A549 (cell line): ENCODE data around the gene UCKL1.

Experiments
- CEBPB ChIP-seq, 2 experiments: fragments of >200 bp in 1 of 2; sonication (Bioruptor Twin) in 1 of 2; formaldehyde crosslinking in 1 of 2; IDR thresholded peaks; 2 replicates each; pipeline ENCODE4 v1.6.1; 2012 to 2016
- CTCF ChIP-seq: fragments of >200 bp; sonication (Bioruptor Twin); formaldehyde crosslinking; IDR thresholded peaks from 3 replicates; pipeline ENCODE4 v1.5.1; 2016
- JUN ChIP-seq, 2 experiments: fragments of >200 bp; sonication (Bioruptor Twin); formaldehyde crosslinking; IDR thresholded peaks; 2 replicates in 1 of 2; 3 replicates in 1 of 2; pipeline ENCODE4 v1.6.1; 2016 to 2017
- PBX3 ChIP-seq: IDR thresholded peaks from 2 replicates; pipeline ENCODE4 v1.6.1; 2012
- POLR2A ChIP-seq: IDR thresholded peaks from 2 replicates; pipeline ENCODE4 v1.6.1; 2012; ENCODE audit warnings: mild to moderate bottlenecking, low read length
- RAD21 ChIP-seq, 2 experiments: fragments of >200 bp in 1 of 2; sonication (Bioruptor Twin) in 1 of 2; formaldehyde crosslinking in 1 of 2; IDR thresholded peaks in 1 of 2; conservative IDR thresholded peaks in 1 of 2; 2 replicates in 1 of 2; 3 replicates in 1 of 2; pipeline ENCODE4 v1.6.1; 2012 to 2018; ENCODE audit warnings: inconsistent platforms in 1 of 2
- RNF2 ChIP-seq: fragments of 200-600 bp; sonication (generic); IDR thresholded peaks from 2 replicates; pipeline ENCODE4 v1.6.1; 2016; ENCODE audit warnings: low read depth, mild to moderate bottlenecking, antibody characterized with exemption, moderate library complexity, borderline replicate concordance

- TF ChIP-seq CTCF = no peak
- no peak for TF ChIP-seq RNF2
- TF ChIP-seq RAD21 (conservative IDR thresholded peaks at IDR 0.05 in 1 of 2, IDR thresholded peaks at IDR 0.05 in 1 of 2) = no peak
- TF ChIP-seq PBX3 = no peak
- no peak for TF ChIP-seq POLR2A
- TF ChIP-seq CEBPB (IDR thresholded peaks at IDR 0.05) = no peak
- TF ChIP-seq JUN (IDR thresholded peaks at IDR 0.05) = no peak
Measured at GRCh38 chr20:63947638-63948456, 8.4 kb downstream of the UCKL1 start.
